CD4-positive, alpha-beta T cell treated with Interleukin-2 at 100 ng/mL for 4 hours (primary cell): Measurements from ENCODE around the gene IFT20.

Source experiments
- DNase-seq: peaks from one replicate; pipeline ENCODE4 v3.0.0-alpha.2; 2020; ENCODE audit warnings: low spot score

IFT20 gene

GRCh38 chr17:28335201-28335958, at the start of gene IFT20, which contains the start of gene TNFAIP1:
Gene IFT20, minus strand, starts transcription at chr17:28335472. Its CDS starts 3,487 bp downstream, at chr17:28331985.
Gene TNFAIP1, plus strand, starts transcription at chr17:28335761. Its CDS starts 3,761 bp downstream, at chr17:28339522.
- peak; percentile 99 for DNase-seq

- DNase-seq: no peak
These were observed 49.7 kb upstream of the IFT20 start for GRCh38 chr17:28385037-28385400.

GRCh38 chr17:28384281-28385036, 49.2 kb upstream of the IFT20 start:
- peak; percentile 58 for DNase-seq

DNA sequence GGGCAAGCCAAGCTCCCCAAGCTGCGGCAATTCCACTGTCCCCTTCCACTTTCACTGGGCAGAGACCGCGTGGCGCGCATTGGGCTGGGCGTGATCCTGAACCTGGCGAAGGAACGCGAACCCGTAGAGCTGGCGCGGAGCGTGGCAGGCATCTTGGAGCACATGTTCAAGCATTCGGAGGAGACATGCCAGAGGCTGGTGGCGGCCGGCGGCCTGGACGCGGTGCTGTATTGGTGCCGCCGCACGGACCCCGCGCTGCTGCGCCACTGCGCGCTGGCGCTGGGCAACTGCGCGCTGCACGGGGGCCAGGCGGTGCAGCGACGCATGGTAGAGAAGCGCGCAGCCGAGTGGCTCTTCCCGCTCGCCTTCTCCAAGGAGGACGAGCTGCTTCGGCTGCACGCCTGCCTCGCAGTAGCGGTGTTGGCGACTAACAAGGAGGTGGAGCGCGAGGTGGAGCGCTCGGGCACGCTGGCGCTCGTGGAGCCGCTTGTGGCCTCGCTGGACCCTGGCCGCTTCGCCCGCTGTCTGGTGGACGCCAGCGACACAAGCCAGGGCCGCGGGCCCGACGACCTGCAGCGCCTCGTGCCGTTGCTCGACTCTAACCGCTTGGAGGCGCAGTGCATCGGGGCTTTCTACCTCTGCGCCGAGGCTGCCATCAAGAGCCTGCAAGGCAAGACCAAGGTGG, 46.0 kb upstream of the IFT20 start:
- DNase-seq: no peak

DNA sequence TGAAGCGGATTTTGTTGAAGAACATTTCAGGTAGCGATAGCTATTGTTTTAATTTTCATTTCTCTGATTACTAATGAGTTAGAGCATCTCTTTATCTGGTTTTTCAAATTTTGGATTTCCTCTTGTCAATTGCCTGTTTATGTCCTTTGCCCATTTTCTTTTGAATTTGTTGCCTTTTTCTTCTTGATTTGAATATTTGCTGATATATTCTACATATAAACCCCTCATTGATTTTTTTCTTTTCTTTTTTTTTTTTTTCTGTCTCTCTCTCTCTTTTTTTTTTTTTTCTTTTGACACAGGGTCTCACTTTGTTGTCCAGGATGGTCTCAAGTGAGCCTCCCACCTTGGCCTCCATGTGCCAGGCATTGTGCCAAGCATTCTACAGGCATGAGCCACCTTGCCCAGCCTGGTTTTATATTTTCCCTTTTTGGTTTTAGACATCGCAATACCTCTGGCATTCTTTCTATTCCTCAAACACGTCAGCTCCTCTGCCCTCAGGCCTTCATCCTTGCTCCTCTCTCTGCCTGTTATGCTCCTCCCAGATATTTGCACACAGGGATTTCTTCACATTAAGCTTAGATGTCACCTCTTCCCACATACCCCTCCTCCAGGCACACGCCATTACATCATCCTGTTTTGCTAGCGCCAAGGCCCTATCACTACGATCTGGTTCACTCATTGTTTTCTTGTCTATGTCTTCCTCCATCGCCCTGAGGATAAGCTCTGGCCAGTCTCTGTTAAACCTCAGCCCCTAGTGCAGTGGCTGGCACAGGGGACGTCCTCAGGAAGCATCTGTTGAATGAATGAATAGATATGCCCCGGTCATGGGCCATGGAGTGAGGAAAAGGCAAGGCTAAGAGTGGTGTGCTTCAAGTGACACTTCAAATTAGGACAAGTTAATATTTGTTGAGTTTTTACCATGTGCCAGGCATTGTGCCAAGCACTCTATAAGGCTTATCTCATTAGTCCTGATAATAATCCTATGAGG, 44.8 kb upstream of the IFT20 start:
- DNase-seq: no peak

DNA sequence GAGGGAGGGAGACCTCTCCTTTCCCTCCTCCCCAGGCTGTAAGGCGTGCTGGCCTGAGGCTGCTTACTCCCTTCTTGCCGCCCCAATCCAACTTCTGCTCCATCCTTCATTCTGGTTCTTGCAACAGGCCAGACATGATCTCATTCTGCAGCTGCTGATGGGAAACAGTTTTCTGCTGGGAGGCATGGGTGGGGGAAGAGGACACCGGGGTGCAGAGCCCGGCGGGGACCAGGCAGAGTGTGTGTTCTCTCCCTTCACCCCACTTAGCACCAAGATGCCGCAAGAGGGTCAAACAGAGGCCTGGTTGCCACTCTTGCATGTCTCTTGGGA, 37.6 kb upstream of the IFT20 start:
- no peak for DNase-seq

DNA sequence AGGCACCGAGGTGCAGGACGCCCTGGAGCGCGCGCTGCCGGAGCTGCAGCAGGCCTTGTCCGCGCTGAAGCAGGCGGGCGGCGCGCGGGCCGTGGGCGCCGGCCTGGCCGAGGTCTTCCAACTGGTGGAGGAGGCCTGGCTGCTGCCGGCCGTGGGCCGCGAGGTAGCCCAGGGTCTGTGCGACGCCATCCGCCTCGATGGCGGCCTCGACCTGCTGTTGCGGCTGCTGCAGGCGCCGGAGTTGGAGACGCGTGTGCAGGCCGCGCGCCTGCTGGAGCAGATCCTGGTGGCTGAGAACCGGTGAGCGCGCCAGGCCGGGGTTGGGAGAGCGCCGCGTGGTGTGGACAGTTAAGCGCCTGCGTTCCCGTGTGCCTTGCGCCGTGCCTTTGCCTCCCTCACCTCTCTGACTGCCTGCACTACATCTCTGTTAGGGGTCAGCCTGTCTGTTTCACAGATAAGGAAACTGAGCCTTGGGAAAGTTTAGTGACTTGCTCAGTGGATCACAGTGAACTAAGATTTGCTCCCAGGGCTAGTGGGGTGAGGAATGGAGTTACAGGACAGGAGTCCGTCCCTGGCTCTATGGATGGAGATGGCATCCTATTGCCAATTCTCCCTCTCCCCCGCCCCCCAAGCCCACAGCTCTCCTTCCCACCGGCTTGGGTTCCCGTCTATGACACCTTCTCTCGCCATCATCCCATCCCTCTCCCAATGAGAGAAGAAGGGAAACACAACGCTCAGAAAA, 37.1 kb upstream of the IFT20 start:
- no peak for DNase-seq

DNA sequence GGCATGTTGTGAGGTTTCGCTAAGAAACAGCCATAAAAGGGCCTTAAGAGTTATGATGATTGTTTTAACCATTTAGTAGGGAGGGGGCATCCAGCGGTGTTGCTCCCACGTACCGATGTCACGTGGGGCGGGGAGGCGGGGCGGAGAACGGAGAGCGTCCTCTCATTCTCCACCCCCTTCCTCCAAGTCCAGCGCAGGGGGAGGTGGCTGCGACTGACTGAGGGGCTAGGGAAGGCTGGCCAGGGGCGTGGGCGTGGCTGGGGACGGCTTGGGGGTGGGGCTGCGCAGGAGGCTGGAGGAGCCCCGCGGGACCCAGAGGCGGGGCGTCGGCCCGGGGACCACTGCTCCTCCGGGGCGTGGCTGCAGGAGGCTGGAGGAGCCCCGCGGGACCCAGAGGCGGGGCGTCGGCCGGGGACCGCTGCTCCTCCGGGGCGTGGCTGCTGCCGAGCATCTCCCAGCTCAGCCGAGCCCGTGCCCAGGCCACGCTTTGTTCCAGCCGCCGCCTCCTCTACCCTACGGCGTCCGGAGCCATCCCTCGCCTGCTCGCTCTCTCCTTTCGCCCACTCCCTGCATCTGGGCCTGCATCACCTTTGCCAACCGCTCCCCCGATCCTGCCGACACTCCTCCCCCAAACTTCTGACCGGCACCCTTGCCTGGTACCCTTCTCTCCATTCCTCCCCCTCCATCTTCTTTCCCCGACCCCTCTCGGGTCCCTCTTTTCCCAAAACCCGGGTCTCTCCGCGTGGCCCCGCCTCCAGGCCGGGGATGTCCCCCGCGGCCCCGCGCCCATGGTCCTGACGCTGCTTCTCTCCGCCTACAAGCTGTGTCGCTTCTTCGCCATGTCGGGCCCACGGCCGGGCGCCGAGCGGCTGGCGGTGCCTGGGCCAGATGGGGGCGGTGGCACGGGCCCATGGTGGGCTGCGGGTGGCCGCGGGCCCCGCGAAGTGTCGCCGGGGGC, 36.3 kb upstream of the IFT20 start, which contains the start of gene SARM1:
TSS of gene SARM1 (plus strand) at position 450 of the 958 bp plus-strand sequence. CDS start at position 789, 339 bp downstream.
- DNase-seq: peak; percentile 91

- no peak for DNase-seq
These were observed 35.5 kb upstream of the IFT20 start for GRCh38 chr17:28370744-28371103.

DNA sequence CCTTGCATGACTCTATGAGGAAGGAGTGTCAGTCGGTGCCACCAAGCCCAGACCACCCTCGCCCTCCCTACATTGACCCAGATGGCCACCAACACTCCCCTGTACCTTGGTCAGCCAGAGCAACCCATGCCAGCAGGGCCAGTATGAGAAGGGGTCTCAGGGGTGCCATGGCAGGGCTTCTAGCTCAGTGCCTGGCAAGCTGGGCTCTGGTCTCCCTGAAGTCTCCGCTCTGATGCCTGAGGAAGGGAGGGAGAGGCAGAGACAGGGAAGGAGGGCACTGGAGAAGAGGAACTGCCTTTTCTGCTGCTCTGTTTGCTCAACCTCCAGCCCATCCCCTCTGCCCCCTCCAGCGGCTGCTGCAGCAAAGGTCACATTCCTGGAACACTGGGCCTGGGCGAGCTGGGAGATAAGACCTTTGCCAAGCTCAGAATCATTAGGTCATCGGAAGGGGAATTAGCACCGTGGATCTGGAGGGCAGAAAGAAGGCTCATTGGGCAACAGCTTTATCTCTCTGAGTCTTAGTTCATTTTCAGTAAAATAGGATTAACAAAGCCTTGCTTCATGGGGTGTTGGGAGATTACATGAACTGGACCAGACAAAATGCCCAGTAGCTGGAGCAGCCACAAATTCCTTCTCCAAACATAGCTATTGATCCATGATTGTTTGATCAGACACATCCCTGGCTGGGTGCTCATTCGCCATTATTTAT, 34.9 kb upstream of the IFT20 start, which contains the start of gene VTN:
TSS of gene VTN (minus strand) at position 273 of the 709 bp plus-strand sequence. CDS start at position 169, 104 bp downstream.
- no peak for DNase-seq

DNA sequence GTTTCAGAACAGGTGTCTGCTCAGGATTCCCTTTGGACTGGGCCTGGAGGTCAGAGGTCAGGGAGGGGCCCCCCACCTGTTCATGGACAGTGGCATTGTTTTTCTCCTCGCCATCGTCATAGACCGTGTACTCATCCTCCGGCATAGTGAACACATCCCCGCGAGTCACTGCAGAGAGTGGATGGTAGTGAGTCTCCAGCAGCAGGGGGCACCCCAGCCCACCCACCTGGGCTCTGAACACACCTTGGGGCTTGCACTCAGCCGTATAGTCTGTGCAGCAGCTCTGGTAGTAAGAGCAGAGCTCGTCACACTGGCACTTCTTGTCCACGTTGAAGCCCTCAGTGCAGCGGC, 34.4 kb upstream of the IFT20 start:
- DNase-seq: no peak

- DNase-seq: no peak
These were observed 33.8 kb upstream of the IFT20 start for GRCh38 chr17:28368915-28369683.

GRCh38 chr17:28368306-28368831, 33.1 kb upstream of the IFT20 start:
- DNase-seq: no peak

DNA sequence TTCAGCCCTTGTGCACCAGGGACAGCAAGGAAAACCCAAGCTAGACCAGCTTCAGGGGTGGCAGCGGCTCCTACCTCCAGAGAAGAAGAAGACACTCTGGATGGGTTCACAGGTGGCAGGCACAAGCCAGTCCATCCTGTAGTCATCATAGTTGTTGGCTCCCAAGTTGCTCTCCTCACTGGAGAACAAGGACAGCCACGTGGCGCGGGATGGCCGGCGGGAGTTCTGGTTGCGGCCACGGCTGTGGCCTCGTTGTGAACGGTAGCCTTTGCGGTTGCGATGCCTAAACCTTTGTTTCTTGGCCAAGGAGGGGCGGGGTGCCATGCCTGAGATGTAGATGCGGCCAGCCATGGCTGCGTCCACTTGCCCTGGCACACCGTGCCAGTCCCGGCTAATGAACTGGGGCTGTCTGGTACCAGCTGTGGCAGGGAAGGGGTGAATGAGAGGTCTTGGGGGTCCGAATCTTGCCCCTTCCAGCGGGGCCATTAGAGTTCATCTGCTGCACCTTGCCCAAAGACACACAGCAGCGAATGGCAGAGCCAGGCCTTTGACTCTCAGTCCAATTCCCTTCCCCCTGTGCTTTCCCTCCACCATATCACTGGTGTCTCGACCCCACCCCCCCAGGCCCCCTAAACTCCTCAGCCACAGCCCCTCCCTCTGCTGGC, 32.5 kb upstream of the IFT20 start:
- DNase-seq: no peak

- DNase-seq: no peak
These were observed 31.3 kb upstream of the IFT20 start for GRCh38 chr17:28366605-28367004.

DNA sequence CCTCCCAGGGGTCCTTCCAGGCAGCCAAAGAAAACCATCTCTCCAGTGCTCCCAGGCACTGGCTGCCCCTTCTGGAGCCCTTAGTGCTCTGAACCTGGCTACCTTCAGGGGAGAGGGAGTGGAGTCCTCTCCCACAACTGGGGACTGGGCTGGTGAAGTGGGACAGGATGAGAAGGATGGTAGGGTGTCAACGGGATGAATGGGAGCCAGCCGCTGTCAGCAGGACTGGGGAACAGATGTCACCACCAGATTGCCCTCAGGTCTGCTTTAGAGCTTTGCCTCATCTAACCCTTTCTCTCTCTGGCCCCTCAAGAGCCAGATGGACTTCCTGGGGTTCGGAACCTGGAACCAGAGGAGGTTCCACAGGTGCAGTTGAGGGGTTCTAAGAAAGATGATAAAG, 30.2 kb upstream of the IFT20 start:
- DNase-seq: no peak

GRCh38 chr17:28364665-28365363, 29.5 kb upstream of the IFT20 start, which contains the start of gene SEBOX:
Gene SEBOX, minus strand, starts transcription at chr17:28365199. Its CDS starts 48 bp downstream, at chr17:28365151.
- no peak for DNase-seq
